HS-5 (cell line): ENCODE data around the gene FXYD5.

Experiments used
- DNase-seq: peaks from one replicate; pipeline ENCODE4 v3.0.0-alpha.2; 2012; ENCODE audit warnings: low read depth

Gene FXYD5

GRCh38 chr19:35157431-35157830, 2.9 kb downstream of the FXYD5 start:
- no peak for DNase-seq

GRCh38 chr19:35159606-35160005, 5.1 kb downstream of the FXYD5 start:
- DNase-seq: no peak

- no peak for DNase-seq
Measured at GRCh38 chr19:35160629-35161433, 6.3 kb downstream of the FXYD5 start.

- DNase-seq: no peak
Measured at GRCh38 chr19:35161434-35161743, 6.9 kb downstream of the FXYD5 start.

- no peak for DNase-seq
Measured at GRCh38 chr19:35162471-35163326, 8.2 kb downstream of the FXYD5 start.

GRCh38 chr19:35164418-35164817, 9.9 kb downstream of the FXYD5 start:
- DNase-seq: no peak

- no peak for DNase-seq
Measured at GRCh38 chr19:35165200-35166058, 10.9 kb downstream of the FXYD5 start.

- DNase-seq: no peak
Measured at GRCh38 chr19:35166100-35167063, 11.8 kb downstream of the FXYD5 start.

- DNase-seq: no peak
Measured at GRCh38 chr19:35167251-35168119, 12.9 kb downstream of the FXYD5 start.

GRCh38 chr19:35168196-35168595, 13.7 kb downstream of the FXYD5 start:
- DNase-seq: no peak

- no peak for DNase-seq
Measured at GRCh38 chr19:35169221-35169995, 14.9 kb downstream of the FXYD5 start.

- no peak for DNase-seq
Measured at GRCh38 chr19:35170359-35171061, 16.0 kb downstream of the FXYD5 start.

GRCh38 chr19:35171730-35172129, 17.2 kb downstream of the FXYD5 start:
- DNase-seq: no peak

- no peak for DNase-seq
Measured at GRCh38 chr19:35174226-35174625, 19.7 kb downstream of the FXYD5 start.

GRCh38 chr19:35176181-35176570, 21.6 kb downstream of the FXYD5 start:
- DNase-seq: no peak

- DNase-seq: no peak
Measured at GRCh38 chr19:35177377-35178274, 23.1 kb downstream of the FXYD5 start.

GRCh38 chr19:35178701-35179100, 24.2 kb downstream of the FXYD5 start:
- DNase-seq: no peak

- DNase-seq: no peak
Measured at GRCh38 chr19:35179830-35180229, 25.3 kb downstream of the FXYD5 start.
